ENCODE results near the gene FDXR. TPM values are rescaled to one million over a fixed set of nuclear protein-coding genes. Genes with fewer than 3 reads are reported as not detected.

Gene FDXR
- total and polyA plus RNA-seq, 5 donors, result 4.9 to 10.5 (median 8.2) TPM

DNA sequence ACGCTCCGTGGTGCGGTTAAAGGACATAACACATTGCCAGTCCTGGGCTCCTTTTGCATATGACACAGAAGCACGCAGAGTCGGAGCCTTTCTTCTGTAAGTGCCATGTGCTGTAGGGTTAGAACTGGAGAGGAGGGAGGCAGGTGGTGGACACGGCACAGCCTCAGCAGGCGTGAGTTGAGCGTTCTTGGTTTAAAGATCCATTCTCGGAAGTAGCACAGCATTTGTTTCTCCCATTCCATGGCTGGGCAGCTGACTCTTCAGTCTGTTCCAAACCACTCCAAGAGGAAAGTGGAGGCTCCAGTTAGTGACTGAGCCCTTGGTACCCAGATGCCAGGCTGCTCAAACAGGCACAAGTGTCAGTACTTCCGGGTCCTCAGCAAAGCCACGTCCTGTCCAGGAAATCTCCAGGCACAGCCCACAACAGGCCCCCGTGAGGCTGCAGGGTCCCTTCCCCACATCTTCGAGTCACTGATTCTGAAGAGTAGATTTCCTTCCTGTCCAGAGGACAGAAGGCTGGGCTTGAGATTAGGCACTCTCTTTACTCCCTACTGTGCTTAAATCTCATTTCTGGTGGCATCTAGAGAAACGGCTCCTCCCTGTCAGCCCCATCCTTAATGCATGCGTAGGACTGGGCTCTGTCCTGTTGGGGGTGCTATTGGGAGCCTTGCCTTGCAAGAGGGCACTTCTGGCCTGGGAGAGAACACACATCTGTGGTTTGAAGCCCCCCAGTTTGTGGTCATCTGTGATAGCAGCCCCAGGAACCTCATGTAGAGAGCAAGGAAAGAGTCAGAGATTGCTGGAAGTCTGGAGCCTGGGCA lies 57.0 kb downstream of the FDXR start:
- Histone ChIP-seq H3K9me3 (ENCODE audit: control insufficient read depth, low read length) (no peaks in the 10 kb centered on the region), H3K27me3 (ENCODE audit: control insufficient read depth, insufficient read depth) (no peaks in the 10 kb centered on the region), H3K4me1 (ENCODE audit: control insufficient read depth, insufficient read depth, low read length) (peaks cover 9% of the 10 kb centered on the region), H3K27ac (ENCODE audit: low read length) (no peak overlapping the region), H3K4me3 (ENCODE audit: low read length) (no peak overlapping the region)
- WGBS, result 76% methylated on average over 15 of the region's 15 CpGs
- intact Hi-C loops (cut with DNase I), result no loop called here
- ATAC-seq (no peak), DNase-seq (no peak)

DNA sequence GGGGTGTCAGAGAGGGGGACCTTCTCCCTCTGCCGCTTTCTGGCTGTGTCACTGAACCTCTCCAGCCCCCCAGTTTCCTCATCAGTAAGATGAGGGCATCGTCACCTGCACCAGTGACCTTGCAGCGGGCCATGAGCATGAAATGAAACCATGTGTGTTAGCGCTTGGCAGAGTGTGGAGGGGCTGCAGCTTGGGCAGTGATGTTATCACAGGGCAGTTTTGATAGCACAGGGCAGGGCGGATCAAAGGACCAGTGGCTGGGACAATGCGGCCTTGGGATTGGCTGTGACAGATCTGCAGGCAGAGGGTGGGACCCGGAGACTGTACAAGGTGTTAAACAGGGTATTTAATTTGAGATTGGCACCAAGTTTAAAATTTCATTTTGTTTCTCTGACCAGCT lies 57.7 kb downstream of the FDXR start:
- ATAC-seq (no peak), DNase-seq (no peak)
- Histone ChIP-seq H3K4me1 (ENCODE audit: control insufficient read depth, insufficient read depth, low read length) (peaks cover 9% of the 10 kb centered on the region), H3K9me3 (ENCODE audit: control insufficient read depth, low read length) (no peaks in the 10 kb centered on the region), H3K4me3 (ENCODE audit: low read length) (no peak overlapping the region), H3K27me3 (ENCODE audit: control insufficient read depth, insufficient read depth) (no peaks in the 10 kb centered on the region), H3K27ac (ENCODE audit: low read length) (no peak overlapping the region)
- WGBS, result 90% methylated on average over 7 of the region's 7 CpGs
- intact Hi-C loops (cut with DNase I), result no loop called here

DNA sequence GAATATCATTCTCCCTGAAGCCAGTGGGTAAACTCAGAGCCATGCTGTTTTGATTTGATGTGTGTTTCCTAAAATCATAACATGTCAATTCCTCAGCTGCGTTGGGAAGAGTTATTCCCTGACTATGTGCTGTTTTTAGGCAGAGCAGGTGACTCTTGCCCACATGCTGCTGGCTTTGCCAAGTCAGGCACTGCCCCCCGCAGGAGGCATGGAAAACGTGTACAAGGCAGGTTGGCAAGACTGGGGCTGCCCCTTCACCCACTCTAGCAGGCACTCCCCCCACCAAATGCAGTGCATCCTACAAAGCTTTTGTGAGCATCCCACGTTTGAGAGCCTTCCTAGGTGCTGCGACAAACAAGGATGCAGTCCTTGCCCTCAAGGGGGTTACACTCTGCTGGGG lies 58.3 kb downstream of the FDXR start:
- 76% methylated on average over 5 of the region's 5 CpGs for WGBS
- no peak for DNase-seq
- Histone ChIP-seq H3K27ac (ENCODE audit: low read length) (peak overlapping the region; percentile 19), H3K4me1 (ENCODE audit: control insufficient read depth, insufficient read depth, low read length) (peaks cover 9% of the 10 kb centered on the region), H3K9me3 (ENCODE audit: control insufficient read depth, low read length) (no peaks in the 10 kb centered on the region), H3K4me3 (ENCODE audit: low read length) (no peak overlapping the region), H3K27me3 (ENCODE audit: control insufficient read depth, insufficient read depth) (no peaks in the 10 kb centered on the region)
- no peak for ATAC-seq
- intact Hi-C loops (cut with DNase I), result loop anchor here in 1 of 4 donors (5.0 kb wide), 1 partner anchor 48 kb away; no protein-coding TSS in a partner anchor

Other genes starting within 250 kb of the FDXR start
- under 1 TPM; 0.38 to 0.94 (median 0.67) TPM for gene CD300E, start 249.3 kb downstream of the FDXR start, total RNA-seq
- gene CD300E, start 249.3 kb downstream of the FDXR start, polyA plus RNA-seq, result 0.45 TPM
- under 1 TPM in 3 of 4 donors, not detected in 1; 0.25 to 0.62 (median 0.34) TPM for gene CD300LF, start 160.1 kb downstream of the FDXR start, total RNA-seq
- 0.05 TPM for gene CD300LF, start 160.1 kb downstream of the FDXR start, polyA plus RNA-seq
- gene RAB37, start 135.7 kb downstream of the FDXR start, total RNA-seq, result 1 to 10 TPM; 1.1 to 3.4 (median 1.2) TPM
- gene RAB37, start 135.7 kb downstream of the FDXR start, polyA plus RNA-seq, result 1.5 TPM
- 10 to 100 TPM in 2 of 4 donors, 1 to 10 TPM in 2; 6.1 to 11.6 (median 9.7) TPM for gene NHERF1, start 124.4 kb downstream of the FDXR start, total RNA-seq
- gene NHERF1, start 124.4 kb downstream of the FDXR start, polyA plus RNA-seq, result 7.2 TPM
- gene NAT9, start 96.6 kb downstream of the FDXR start, total RNA-seq, result 10 to 100 TPM; 21.7 to 31.1 (median 25.0) TPM
- gene NAT9, start 96.6 kb downstream of the FDXR start, polyA plus RNA-seq, result 16.8 TPM
- 10 to 100 TPM; 30.4 to 62.8 (median 51.3) TPM for gene GRIN2C, start 13.1 kb downstream of the FDXR start, total RNA-seq
- gene GRIN2C, start 13.1 kb downstream of the FDXR start, polyA plus RNA-seq, result 31.4 TPM
- not detected for gene FADS6, start 20.6 kb upstream of the FDXR start, total RNA-seq
- gene FADS6, start 20.6 kb upstream of the FDXR start, polyA plus RNA-seq, result 0.05 TPM
- under 1 TPM; 0.06 to 0.59 (median 0.27) TPM for gene USH1G, start 50.3 kb upstream of the FDXR start, total RNA-seq
- gene USH1G, start 50.3 kb upstream of the FDXR start, polyA plus RNA-seq, result 0.23 TPM
- not detected for gene OTOP2, start 51.3 kb upstream of the FDXR start, total RNA-seq
- not detected for gene OTOP2, start 51.3 kb upstream of the FDXR start, polyA plus RNA-seq
- not detected for gene OTOP3, start 62.9 kb upstream of the FDXR start, total RNA-seq
- gene OTOP3, start 62.9 kb upstream of the FDXR start, polyA plus RNA-seq, result not detected
- 10 to 100 TPM in 2 of 4 donors, 1 to 10 TPM in 2; 6.5 to 11.9 (median 10.1) TPM for gene HID1, start 99.8 kb upstream of the FDXR start, total RNA-seq
- 12.0 TPM for gene HID1, start 99.8 kb upstream of the FDXR start, polyA plus RNA-seq
- 10 to 100 TPM; 11.0 to 17.5 (median 14.2) TPM for gene CDR2L, start 114.6 kb upstream of the FDXR start, total RNA-seq
- 13.8 TPM for gene CDR2L, start 114.6 kb upstream of the FDXR start, polyA plus RNA-seq
- 10 to 100 TPM; 35.1 to 44.6 (median 37.3) TPM for gene MRPL58, start 139.7 kb upstream of the FDXR start, total RNA-seq
- gene MRPL58, start 139.7 kb upstream of the FDXR start, polyA plus RNA-seq, result 62.6 TPM
- 100 to 1,000 TPM; 702 to 831 (median 748) TPM for gene ATP5PD, start 174.0 kb upstream of the FDXR start, total RNA-seq
- gene ATP5PD, start 174.0 kb upstream of the FDXR start, polyA plus RNA-seq, result 2,009 TPM
- 10 to 100 TPM; 22.3 to 27.5 (median 23.1) TPM for gene KCTD2, start 174.2 kb upstream of the FDXR start, total RNA-seq
- gene KCTD2, start 174.2 kb upstream of the FDXR start, polyA plus RNA-seq, result 22.8 TPM
- 10 to 100 TPM; 12.7 to 21.6 (median 18.5) TPM for gene SLC16A5, start 215.0 kb upstream of the FDXR start, total RNA-seq
- gene SLC16A5, start 215.0 kb upstream of the FDXR start, polyA plus RNA-seq, result 12.7 TPM
- 10 to 100 TPM in 1 of 4 donors, 1 to 10 TPM in 3; 9.4 to 10.9 (median 9.6) TPM for gene ARMC7, start 237.0 kb upstream of the FDXR start, total RNA-seq
- gene ARMC7, start 237.0 kb upstream of the FDXR start, polyA plus RNA-seq, result 7.7 TPM

Data from right cardiac atrium (tissue), 5 donors.